Stimulated activated CD4-positive, alpha-beta T cell treated with anti-CD3 and anti-CD28 coated beads, Interleukin-12 subunit alpha, Interleukin-12 subunit beta, amount 100 ng/mL, for 48 hours (primary cell): Measurements from ENCODE around the gene CHMP6.

ENCODE experiments used
- DNase-seq, 3 donors: peaks; one replicate each; pipeline ENCODE4 v3.0.0-alpha.2; 2020; ENCODE audit warnings: low read depth in 2 of 3, low spot score in 1 of 3

CHMP6 gene

DNA sequence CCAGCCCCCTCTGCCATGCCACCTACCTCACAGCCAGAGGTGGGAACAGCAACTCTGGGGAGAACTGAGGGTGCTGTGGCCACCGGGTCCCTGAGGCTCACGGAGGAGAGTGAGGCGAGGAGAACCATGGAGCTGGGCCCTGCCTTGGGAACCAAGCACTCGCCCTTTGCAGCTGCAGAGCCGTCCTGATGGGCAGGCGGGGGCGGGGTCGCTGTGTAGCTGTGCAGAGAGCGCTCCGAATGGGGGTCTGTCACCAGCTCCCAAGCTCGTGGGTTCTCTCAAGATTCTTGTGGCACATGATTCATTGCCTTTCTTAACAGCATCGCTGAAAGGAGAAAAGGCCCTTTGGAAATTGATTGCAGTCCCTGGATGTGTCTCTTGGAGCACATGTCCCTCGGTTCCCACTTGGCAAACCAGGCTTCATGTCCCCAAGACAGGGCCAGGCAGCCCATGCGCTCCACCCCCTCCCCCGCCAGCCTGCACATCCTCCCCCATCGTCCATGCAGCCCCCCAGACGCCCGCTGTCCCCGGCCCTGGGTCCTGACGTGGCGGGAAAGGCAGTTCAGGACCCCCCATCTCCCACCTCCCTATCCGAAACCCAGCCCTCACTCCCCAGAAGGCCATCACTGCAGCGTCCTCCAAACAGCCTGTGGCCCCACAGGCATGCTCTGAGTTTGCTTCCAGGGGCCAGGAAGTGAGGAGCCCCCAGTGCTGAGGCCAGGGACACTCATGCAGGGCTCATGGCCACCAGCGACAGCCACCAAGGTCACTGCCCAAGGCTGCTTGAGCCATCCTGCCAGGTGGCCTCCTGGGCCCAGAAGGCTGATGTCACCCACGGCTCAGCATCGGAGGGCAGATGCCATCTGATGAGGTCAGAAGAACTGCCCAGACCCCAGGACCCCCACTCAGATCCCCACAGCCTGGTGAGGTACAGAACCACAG, 20.6 kb upstream of the CHMP6 start:
- DNase-seq: no peak

DNA sequence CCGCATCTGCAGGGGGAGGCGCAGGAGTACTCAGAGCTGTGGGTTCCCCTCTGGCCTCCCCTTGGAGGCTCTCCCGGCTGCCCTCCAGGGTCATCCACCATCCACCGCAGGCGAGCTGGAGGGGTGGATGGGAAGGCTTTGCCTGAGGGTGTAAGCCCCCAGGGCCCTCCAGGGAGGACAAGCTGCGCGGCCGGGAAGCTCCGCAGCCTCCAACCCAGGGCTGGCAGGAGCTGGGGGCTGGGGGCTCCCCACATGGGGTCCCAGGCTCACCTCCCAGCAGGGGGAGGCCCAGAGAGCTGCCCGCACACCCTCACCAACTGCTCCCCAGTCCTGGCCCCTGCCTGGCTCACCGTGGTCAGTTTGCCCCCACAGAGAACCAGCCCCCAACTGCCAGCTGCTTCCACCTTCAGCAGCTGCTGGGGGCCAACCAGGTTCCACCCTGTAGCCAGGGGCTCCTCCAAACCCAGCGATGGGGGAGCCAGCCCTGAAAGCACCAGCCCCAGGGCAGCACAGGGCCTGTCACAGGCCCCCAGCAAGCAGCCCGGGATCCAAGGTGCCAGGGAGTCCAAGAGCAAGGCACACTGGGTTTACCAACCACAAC, 19.8 kb upstream of the CHMP6 start:
- no peak for DNase-seq

DNA sequence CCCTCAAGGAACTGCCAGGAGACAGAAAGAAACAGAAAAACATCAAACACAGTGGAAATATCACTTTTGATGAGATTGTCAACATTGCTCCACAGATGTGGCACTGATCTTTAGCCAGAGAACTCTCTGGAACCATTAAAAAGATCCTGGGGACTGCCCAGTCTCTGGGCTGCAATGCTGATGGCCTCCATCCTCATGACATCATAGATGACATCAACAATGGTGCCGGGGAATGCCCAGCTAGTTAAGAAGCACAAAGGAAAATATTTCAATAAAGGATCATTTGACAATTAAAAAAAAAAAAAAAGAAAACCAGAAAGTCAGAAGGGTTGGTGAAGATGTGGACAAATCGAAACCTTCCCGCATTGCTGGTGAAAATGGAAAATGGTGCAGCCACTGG, 14.9 kb upstream of the CHMP6 start:
- no peak for DNase-seq

DNA sequence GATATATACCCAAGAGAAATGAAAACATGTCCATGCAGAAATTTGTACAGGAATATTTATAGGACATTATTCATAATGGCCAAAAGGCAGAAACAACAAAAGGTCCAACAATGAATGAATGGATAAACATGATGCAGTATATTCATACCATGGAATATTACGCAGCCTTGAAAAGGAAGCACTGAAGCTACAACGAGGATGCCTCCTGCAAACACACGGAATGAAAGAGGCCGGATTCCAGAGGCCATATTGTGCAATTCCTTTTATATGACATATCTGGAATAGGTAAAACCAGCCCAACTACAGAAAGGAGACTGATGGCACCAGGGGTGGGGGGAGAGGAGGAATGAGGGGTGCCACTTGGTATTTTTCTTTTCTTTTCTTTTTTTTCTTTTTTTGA, 14.5 kb upstream of the CHMP6 start:
- DNase-seq: no peak

DNA sequence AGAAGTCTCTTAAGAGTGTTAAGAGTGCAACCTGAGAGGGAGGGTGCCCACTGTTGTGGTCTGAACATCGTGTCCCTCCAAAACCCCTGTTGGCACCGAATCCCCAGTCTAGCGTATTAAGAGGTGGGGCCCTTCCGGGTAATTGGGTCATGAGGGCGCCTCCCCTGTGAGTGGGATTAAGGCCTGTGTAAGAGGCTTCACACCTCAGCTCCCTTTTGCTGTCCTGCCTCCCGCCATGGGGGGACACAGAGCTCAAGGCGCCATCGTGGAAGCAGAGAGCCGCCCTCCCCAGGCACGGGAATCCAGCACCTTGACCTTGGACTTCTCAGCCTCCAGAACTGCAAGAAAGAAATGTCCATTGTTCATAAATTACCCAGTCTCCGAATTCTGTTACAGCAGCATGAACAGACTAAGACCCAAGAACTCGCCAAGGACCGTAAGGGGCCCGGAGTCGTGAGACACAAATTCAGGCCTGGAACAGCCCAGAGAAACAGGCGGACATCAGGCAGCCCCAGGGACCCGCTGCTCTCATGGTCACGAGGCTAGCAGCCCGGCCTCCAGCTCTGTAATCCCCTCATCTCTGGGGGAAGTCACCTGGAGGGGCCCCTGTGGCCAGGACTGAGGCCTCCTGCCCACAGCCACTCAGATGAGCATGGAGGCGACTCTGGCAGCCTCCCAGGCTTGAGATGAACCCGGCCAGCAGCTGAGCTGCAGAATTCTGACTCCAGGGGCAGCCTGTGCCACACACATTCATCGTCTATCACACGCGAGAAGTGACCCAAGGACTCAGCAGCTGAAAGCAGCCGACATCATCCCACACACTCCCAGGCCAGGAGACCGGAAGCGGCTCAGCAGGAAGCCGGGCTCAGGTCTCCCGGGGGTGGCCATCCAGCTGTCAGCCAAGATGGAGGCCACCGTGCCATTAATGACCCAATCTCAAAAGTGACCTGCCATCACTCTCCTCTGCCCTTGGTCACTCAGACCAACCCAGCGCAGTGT, 12.8 kb upstream of the CHMP6 start:
- DNase-seq: no peak

DNA sequence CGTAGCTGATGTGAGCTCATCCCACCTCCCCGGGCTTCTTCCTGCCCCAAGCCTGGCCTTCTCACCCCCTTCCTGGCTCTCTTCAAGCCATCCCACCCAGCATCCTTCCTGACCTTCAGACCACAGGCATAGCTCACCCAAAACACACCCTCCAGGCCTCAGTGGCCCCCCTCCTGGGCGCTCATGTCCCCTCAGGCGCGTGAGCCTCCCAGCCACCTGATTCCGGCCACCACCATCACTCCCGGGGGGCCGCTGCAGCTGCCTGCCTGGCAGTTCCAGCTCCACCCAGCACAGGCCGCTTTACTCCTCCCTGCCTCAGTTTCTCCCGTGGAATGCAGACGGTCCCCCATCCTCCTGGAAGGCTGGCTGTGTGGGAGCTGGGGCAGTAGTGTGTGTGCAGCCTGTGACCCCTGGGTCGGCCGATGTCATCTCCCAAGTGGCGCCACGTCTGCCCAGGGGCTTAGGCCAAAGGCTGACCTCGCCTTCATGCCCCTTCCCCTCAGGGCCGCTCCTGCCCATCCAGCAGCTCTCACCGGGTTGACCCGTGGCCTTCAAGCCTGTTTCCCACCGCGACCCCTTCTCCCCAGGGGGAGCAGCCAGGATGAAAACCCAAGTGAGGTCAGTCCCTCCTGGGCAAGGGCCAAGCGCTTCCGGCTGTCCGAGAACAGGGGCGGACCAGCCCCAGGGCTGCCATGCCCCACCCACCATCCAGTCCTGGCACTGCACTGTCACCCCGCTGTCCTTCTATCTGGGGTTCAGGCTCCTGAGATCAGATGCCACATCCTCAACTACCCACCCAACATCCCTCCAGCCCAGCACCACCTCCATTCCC, 11.9 kb upstream of the CHMP6 start:
- no peak for DNase-seq

DNA sequence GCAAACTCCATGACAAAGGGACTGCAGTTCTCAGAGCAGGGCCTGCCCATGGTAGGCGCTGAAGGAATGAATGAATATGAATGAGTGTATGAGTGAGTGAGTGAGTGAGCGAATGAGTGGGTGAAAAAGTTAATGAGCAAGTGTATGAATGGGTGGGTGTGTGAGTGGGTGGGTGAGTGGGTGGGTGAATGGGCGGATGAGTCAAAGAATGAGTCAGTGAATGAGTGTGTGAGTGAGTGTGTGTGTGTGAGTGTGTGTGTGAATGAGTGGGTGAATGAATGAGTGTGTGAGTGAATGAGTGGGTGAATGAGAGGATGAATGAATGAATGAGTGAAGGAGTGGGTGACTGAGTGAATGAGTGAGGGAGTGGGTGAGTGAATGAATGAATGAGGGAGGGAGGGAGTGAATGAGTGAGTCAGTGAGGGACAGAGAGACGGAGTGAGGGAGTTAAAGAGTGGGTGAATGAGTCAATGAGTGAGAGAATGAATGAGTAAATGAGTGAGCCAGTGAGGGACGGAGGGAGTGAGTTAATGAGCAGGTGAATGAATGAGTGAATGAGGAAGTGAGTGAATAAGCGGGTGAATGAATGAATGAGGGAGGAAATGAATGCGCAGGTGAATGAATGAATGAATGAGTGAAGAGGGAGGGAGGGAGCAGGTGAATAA, 11.1 kb upstream of the CHMP6 start:
- DNase-seq: no peak

DNA sequence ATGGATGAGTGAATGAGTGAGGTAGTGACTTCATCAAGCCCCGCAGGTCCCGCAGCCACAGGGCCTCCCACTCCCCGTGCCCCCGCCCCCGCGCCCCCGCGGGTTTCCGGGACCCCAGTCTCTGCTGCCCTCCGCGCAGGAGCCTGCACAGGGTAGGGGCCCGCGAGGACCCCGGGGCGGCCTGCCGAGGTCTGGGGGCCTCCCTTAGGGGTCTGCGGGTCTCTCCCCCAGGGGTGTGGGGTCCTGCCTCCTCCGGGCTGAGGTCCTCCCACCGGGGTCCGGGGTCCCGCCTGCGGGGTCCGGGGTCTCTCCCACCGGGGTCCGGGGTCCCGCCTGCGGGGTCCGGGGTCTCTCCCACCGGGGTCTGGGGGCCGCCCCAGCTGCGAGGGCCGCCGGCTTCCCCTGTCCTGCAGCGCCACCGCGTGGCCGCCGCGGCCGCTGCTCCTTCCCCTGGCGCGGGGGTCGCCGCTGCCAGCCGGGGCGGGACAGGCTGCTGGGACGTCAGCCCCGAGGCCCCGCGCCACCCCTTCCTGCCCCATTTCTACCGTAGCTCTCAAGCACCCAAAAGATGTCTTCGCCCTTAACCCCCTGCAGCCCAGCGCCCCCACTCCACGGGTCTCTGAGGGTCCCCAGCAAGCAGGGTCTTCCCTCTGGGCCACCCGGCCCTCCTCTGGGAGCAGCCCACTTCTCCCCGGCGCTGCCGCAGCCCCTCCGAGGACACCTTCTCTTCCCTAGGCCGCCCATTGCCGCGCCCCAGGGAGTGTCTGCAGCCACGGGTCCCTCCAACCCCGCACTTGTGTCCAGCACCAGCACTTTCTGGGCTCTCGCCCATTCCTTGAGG, 10.4 kb upstream of the CHMP6 start:
- no peak for DNase-seq

DNA sequence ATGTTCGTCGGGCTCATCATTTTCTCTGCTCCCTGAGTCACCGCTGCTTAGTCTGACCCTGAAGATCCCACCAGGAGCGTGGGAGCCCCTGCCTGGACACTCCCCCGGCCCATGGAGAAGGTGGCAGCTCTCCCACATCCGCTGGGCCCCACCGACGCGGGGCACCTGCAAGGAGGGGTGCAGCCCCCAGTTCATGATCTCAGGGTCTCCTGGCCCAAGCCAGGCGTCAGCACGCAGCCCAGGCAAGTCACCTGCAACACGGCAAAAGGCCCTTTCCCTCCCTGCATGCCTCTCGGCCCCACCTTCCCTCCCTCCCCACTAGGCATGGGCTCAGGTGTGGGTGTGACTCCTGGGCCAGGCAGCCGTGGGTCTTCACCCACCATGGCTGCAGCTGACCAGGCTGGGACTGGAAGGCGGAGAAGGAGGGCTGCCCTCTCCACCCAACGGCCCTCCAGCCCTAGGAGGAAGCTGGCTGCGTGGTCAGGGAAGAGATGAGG, 9.7 kb upstream of the CHMP6 start:
- no peak for DNase-seq

DNA sequence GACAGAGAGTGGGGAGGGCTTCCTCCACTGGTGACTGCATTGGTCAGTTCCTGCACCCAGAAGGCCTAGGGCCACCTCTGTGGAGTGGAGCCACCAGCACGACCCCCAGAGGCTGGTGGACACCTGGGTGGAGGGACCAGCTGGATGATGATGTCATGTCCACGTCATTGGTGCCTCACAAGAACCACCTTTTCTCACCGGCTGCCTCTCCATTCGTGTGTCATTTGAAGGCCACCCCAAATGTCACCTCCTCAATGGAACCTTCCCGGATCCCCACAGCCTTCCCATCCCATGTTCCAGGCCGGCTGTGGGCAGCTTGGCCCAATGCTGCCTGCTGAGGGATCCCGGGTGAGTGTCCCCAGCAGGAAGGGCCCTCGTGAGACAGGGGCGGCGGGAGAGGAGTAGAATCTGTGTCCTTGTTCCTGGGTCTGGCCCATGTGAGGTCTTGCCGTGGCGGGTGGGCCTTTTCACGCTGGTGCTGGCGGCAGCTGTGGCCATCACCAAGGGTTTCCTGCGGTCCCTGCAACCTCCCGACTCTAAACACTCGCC, 9.1 kb upstream of the CHMP6 start:
- no peak for DNase-seq

DNA sequence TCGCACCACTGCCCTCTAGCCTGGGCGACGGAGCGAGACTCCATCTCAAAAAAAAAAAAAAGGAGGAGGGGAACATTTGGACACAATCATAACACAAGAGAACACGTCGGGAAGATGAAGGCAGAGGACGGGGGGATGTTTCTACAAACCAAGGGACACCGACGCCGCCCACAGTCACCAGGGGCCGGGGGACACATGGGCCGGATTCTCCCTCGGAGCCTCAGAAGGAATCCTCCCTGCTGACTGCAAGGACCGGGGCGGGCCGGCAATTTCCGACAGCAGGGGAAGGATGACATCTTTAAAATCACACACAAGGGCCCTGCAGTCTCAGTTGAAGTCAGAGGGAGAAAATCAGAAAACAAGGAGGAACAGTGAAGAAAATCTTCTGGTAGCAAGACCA, 8.1 kb upstream of the CHMP6 start:
- no peak for DNase-seq

DNA sequence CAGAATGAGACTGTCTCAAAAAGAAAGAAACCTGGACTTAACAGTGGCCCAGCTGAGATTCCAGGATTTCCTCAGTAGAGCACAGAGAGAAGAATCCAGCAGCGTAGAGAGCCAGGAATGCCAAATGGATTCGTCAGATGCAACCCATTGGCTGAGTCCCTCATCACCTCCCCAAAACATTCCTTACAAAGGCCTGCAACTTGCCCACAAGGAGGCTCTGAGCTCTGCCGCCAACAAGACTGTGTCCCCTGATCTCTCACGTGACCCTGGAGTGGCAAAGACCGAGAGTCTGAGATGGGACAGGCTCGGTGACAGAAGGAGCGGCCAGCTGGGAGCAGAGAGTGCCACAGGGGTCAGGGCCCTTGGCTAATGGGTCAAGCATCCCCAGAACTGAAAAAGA, 6.9 kb upstream of the CHMP6 start:
- DNase-seq: no peak

DNA sequence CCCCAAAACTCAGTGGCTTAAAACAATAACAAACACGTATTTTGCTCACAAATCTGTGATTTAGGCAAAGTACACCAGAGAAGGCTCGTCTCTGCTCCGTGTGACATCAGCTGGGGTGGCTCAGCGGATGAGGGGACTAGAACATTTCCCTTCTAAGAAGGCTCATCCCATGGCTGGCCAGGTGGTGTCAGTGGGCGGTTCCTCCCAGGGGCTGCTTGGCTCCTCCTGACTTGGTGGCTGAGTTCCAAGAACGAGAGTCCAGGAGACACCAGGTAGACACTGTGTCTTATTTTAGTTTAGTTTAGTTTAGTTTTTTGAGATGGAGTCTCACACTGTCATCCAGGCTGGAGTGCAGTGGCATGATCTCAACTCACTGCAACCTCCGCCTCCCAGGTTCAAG, 5.6 kb upstream of the CHMP6 start:
- DNase-seq: no peak

DNA sequence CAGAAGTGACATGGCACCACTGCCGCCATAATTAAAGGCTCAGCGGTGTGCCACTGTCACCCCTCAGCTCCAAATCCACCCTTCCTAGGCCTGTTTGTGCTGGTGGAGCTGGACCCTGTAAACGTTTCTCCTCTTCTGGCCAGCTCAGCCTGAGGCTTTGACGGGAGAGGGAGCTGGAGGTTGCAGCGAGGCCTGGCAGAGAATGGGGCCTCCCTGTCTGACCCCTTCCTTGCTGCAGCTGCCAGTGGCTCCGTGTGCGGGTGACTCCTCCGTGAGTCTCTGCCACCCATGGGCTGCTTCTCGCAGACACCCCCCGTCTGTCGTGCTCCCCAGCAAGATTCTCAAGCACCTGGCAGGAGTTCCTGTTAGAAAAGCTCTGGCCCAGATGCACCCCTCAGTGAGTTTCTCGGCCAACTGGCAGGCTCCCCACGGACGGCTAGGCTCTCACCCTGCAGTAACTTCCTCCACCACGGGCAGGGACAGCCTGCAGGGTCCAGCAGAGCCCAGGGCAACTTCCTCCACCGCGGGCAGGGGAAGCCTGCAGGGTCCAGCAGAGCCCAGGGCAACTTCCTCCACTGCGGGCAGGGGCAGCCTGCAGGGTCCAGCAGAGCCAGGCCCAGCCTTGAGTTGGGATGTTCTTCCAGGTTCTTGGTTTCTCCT, 4.7 kb upstream of the CHMP6 start:
- no peak for DNase-seq

DNA sequence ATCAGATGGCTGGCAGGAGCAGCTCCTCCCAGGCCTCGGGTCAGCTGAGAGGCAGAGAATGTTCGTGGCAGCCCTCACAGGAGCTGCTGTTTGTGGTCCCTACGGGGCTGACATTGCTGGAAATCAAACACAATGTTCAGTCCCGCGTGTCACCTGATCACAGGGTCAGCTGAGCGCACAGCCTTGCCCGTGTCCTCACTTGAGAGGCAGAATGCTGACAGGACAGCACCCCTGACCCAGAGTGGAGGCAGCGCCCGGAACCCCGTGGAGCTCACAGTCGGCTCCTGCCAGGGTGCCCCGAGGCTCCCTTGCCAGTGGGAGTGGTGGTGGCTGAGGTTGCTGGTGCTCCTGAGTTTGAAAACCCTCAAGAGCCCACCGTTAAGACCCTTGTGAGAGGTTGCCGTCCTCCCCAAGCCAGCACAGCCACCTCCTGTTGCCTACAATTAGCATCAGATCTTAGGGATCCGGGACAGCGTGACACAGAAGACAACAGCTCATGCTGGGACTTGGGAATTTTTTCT, 3.6 kb upstream of the CHMP6 start:
- no peak for DNase-seq

DNA sequence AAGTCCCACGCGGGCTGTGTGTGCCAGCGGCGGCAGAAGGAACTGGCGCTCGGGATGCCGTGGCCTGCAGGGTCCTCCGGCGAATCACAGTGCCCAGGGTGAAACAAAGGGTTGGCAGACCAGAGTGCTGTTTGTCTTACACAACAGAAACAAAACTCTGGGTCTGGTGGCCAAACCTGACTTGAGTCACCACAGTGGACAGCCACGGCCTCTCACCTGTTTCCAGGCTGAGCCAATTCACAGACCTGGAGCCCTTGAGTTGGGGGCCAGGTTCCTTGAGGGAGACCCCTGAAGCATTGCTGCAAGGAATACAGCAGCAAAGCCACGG, 2.1 kb upstream of the CHMP6 start:
- DNase-seq: no peak

DNA sequence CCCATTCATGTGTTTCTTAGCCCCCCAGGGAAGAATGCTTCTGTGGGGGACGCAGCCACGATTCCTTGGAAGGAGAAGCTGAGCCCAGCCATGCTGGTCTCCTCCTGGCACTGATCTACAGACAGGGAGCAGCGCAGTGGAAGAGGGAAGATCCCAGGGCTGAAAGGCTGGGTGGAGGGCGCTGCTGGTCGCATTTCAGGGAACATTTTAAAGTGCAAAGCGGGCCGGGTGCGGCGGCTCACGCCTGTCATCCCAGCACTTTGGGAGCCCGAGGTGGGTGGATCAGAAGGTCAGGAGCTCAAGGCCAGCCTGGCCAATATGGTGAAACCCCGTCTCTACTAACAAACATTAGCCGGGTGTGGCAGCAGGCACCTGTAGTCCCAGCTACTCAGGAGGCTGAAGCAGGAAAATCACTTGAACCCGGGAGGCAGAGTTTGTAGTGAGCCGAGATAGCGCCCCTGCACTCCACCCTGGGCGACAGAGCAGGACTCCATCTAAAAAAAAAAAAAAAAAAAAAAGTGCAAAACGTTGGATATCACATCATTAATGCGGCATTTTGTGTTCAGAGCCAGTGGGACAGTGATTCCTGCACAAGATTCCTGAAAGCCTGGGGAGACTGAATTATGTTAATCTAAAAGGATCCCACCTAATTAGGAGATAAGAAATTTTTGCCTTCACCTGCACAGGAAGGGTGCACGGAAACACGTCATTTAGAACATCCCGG, 558 bp upstream of the CHMP6 start:
- no peak for DNase-seq
